B cell (primary cell): Measurements from ENCODE around the gene CYP2U1.

Experiments used
- CTCF ChIP-seq: fragments of 200-600 bp; IDR thresholded peaks from one replicate; pipeline ENCODE4 v1.8.0; 2022; ENCODE audit warnings: antibody characterized with exemption, mild to moderate bottlenecking
- EZH2 ChIP-seq: IDR thresholded peaks from 2 replicates; pipeline ENCODE4 v1.6.1; 2012; ENCODE audit warnings: borderline replicate concordance, low read depth, mild to moderate bottlenecking, moderate library complexity, low read length; ENCODE audit not compliant: insufficient read depth, poor library complexity, severe bottlenecking

- TF ChIP-seq CTCF: no peak
- no peak for TF ChIP-seq EZH2
Measured at GRCh38 chr4:107996949-107997788, 65.8 kb downstream of the CYP2U1 start.
